ENCODE data around the gene TXNRD1.

The TXNRD1 gene

DNA sequence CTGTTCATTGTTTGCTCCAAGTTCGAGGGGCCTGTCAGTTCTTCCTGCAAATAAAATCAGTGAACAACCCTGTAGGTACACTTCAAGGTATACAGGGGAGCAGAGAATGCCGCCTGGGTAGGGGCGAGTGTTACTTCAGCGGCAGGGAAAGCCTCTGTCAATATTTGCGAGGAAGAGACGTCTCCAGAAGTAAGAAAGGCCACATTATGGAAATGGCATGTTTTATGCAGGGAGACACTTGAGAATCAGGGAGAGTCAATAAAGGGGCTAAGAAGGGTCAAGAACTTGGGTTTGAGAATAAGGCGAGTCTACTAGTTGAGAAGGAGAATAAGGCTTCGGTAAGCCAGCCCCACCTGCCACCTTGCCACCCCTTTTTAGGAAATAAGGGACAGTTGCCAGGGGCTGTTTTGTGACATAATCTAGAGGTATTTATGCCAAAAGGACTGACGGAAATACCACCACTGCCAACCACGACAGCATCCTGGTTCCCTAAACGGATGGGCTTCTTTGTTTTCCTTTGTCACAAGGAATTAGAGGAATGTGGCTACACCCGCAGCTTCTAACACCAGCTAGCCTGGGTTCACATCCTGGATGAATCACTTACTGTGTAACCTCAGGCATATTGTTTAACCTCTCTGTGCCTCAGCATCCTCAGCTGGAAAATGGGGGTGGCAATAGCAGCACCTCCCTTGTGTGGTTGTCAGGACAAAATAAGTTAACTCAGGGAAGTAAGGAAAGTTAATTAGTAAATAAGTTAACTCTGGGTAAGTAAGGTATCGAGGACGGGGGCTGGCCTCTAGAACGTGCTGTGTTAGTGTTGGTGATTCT lies 155.7 kb downstream of the TXNRD1 start:
- H3K36me3 ChIP-seq (ENCODE audit: insufficient read depth, low read length), result no peaks in the 10 kb centered on the region
- H3K9me3 ChIP-seq (ENCODE audit: low read length), result peaks cover 3% of the 10 kb centered on the region
- H2AFZ ChIP-seq (ENCODE audit: low read depth, low read length), result no peak overlapping the region
- peaks cover 3% of the 10 kb centered on the region for H3K4me1 ChIP-seq (ENCODE audit: insufficient read depth, low read length)
- H3K27me3 ChIP-seq (ENCODE audit: insufficient read depth, low read length), result no peaks in the 10 kb centered on the region
- H3K4me3 ChIP-seq (ENCODE audit: low read length), result no peak overlapping the region

DNA sequence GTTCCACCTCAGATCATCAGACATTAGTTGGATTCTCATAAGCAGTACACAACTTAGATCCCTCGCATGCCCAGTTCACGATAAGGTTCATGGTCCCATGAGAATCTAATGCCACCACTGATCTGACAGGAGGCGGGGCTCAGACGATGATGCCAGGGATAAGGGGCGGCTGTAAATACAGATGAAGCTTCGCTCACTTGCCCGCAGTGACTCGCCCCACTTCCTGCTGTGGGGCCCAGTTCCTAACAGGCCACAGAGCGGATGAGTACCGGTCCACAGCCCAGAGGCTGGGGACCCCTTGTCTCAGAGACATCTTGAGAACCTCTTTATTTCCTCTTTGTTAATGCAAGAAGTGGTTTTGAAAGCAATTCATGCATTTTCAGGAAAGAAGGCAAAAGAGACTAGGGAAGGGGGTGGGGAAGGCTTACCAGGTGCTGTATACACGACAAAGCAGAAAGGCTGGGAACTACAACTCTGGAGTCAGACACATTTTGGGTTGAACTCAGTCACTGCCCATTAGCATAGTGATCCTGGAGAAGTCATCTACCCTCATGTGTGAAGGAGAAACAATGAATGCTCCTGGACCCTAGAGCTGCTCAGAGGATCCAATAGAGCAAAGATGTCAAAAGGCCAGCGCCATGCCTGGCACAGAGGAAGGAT lies 156.6 kb downstream of the TXNRD1 start:
- H3K27me3 ChIP-seq (ENCODE audit: insufficient read depth, low read length), result no peaks in the 10 kb centered on the region
- H3K4me3 ChIP-seq (ENCODE audit: low read length), result no peak overlapping the region
- H3K36me3 ChIP-seq (ENCODE audit: insufficient read depth, low read length), result no peaks in the 10 kb centered on the region
- no peak overlapping the region for H2AFZ ChIP-seq (ENCODE audit: low read depth, low read length)
- H3K4me1 ChIP-seq (ENCODE audit: insufficient read depth, low read length), result peaks cover 3% of the 10 kb centered on the region
- H3K9me3 ChIP-seq (ENCODE audit: low read length), result peaks cover 3% of the 10 kb centered on the region

DNA sequence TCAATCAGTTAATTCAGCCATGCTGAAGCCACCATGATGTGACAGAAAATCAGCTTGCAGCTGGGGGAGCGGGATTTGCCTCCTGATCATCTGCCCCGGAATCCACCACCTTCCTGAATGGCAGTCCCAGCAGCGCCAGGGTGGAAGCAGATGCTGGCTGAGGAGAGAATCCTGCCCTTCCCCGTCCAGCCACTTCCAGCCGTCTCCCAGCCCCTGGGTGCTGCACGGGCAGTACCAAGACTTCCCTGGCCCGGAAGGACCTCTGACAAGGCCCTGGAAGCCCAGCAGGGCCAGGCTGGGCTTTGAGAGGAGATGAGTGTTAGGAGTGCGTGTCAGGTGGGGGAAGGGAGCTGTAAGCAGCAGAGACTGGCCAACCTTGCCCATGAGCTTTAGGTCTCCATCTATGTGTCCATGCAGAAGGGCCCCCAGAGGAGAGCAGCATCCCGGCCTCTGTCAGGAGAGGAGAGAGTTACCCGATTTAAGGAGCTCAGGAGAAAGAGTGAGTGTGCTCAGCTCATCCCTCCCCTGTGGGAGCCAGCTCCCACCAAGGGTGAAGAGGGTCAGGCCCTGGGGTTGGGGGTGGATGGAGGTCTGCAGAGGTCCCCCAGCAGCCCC lies 157.2 kb downstream of the TXNRD1 start:
- H3K9me3 ChIP-seq (ENCODE audit: low read length), result peaks cover 3% of the 10 kb centered on the region
- H3K36me3 ChIP-seq (ENCODE audit: insufficient read depth, low read length), result no peaks in the 10 kb centered on the region
- H2AFZ ChIP-seq (ENCODE audit: low read depth, low read length), result no peak overlapping the region
- no peaks in the 10 kb centered on the region for H3K4me1 ChIP-seq (ENCODE audit: insufficient read depth, low read length)
- no peak overlapping the region for H3K4me3 ChIP-seq (ENCODE audit: low read length)
- H3K27me3 ChIP-seq (ENCODE audit: insufficient read depth, low read length), result no peaks in the 10 kb centered on the region

DNA sequence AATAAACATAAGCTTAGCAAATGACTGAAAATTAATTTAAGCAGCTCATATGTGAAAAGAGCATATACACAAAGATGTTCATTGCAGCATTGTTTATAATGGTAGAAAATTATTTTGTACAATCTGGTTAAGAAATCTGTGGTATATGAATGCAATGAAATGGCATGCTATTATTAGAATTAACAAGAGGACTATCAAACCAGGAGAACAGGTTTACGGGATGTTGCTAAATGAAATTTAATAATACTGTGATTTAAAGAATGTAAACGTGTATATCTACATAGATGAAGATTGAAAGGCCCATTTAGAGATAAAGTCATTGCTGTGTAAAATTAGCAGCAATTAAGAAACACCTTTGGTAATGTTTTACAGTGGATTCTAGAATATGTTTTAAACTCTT lies 158.5 kb downstream of the TXNRD1 start:
- no peak overlapping the region for H2AFZ ChIP-seq (ENCODE audit: low read depth, low read length)
- H3K36me3 ChIP-seq (ENCODE audit: insufficient read depth, low read length), result no peaks in the 10 kb centered on the region
- peaks cover 3% of the 10 kb centered on the region for H3K9me3 ChIP-seq (ENCODE audit: low read length)
- H3K27me3 ChIP-seq (ENCODE audit: insufficient read depth, low read length), result no peaks in the 10 kb centered on the region
- H3K4me3 ChIP-seq (ENCODE audit: low read length), result no peak overlapping the region
- H3K4me1 ChIP-seq (ENCODE audit: insufficient read depth, low read length), result no peaks in the 10 kb centered on the region

DNA sequence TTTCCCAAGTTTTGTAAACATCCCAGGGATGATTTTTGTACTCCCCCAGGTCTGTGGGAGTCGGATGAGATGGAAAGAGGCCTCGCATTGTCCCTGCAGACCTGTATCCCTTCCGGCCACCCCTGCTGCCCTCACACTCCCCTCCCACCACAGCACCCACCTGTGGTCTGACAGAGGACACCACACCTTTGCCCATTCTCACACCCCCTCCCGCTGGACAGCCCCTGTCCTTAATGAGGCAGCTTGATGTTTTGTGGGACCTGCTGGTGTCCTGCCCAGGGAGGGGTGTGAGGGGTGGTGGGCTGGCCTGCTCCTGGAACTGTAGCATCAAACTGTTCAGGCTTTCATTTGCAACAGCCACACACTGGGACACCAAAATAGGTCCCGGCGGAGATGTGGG lies 159.2 kb downstream of the TXNRD1 start:
- Histone ChIP-seq H3K36me3 (ENCODE audit: insufficient read depth, low read length) (no peaks in the 10 kb centered on the region), H3K9me3 (ENCODE audit: low read length) (peaks cover under 1% of the 10 kb centered on the region), H3K27me3 (ENCODE audit: insufficient read depth, low read length) (no peaks in the 10 kb centered on the region), H3K4me3 (ENCODE audit: low read length) (no peak overlapping the region), H3K4me1 (ENCODE audit: insufficient read depth, low read length) (no peaks in the 10 kb centered on the region), H2AFZ (ENCODE audit: low read depth, low read length) (no peak overlapping the region)

DNA sequence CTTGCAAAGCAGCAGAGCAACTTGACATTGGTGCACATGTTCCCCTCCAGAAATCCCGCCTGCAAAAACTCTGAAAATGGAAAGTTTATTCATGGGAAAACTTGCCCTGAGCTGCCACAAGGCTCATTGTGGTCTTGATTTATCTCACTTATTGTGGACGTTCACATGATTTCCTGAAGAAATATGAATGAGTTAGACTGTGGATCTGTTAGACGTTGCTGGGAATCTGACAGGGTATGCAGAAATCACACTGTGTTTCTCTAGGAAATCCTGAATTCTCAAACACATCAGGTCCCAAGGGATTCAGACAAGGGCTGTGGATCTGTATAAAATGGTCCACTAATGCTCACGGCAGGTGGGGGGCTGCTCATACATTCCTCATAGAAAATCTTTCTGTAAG lies 160.2 kb downstream of the TXNRD1 start:
- no peak overlapping the region for H3K4me3 ChIP-seq (ENCODE audit: low read length)
- H3K4me1 ChIP-seq (ENCODE audit: insufficient read depth, low read length), result no peaks in the 10 kb centered on the region
- H2AFZ ChIP-seq (ENCODE audit: low read depth, low read length), result no peak overlapping the region
- H3K27me3 ChIP-seq (ENCODE audit: insufficient read depth, low read length), result no peaks in the 10 kb centered on the region
- H3K9me3 ChIP-seq (ENCODE audit: low read length), result no peaks in the 10 kb centered on the region
- no peaks in the 10 kb centered on the region for H3K36me3 ChIP-seq (ENCODE audit: insufficient read depth, low read length)

DNA sequence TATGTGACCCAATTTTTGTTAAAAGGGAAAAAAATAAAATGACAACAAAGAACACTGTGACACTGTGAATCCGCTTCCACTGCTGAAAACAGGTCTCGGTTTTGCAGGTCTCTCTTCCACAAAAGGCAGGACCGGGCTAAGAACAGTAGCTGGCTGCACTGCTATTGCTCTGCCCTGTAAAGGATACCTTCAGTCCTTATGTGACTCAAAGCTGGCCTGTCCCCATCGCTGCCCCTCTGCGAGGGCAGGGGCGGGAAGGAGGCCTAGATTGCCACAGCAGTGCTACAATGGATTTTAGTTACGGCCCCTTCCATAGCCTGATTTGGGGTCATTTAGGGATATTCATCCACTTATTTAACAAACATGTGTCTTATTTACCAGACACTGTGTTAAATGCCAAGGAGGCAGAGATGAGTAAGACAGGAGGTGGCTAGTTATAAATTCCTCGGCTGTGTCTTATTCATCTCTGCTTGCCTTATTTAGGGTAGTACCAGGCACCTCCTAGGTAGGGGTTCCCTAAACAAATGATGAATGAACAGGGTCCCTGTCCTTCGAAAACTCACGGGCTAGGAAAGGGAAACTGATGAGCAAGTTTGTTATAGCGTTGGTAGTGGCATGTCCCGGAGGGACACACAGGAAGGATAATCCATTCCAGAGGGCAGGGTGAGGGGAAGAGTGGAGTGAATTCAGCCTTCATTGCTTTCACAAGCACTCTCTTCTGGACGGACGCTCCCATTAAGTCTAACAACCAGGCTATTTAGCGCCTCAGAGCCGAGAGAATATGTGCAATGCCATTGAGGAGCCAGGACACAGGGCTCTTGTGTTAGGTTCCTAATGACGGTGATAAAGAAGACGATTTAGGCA lies 161.3 kb downstream of the TXNRD1 start:
- no peaks in the 10 kb centered on the region for H3K4me1 ChIP-seq (ENCODE audit: insufficient read depth, low read length)
- no peaks in the 10 kb centered on the region for H3K9me3 ChIP-seq (ENCODE audit: low read length)
- no peak overlapping the region for H3K4me3 ChIP-seq (ENCODE audit: low read length)
- no peak overlapping the region for H2AFZ ChIP-seq (ENCODE audit: low read depth, low read length)
- H3K36me3 ChIP-seq (ENCODE audit: insufficient read depth, low read length), result no peaks in the 10 kb centered on the region
- H3K27me3 ChIP-seq (ENCODE audit: insufficient read depth, low read length), result no peaks in the 10 kb centered on the region

DNA sequence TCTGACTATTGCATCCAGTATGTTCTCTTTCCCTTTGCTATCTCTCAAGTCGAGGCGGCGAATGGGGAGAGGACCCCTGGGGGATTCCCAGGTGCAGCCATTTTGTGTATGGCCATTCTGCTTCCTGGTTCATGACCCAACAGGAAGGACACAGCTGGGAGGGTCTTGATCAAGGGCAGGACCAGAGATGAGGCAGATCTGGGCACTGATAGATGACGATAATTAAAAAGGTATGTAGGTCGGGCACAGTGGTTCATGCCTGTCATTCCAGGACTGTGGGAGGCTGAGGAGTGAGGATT lies 161.9 kb downstream of the TXNRD1 start:
- no peak overlapping the region for H3K4me3 ChIP-seq (ENCODE audit: low read length)
- H3K27me3 ChIP-seq (ENCODE audit: insufficient read depth, low read length), result no peaks in the 10 kb centered on the region
- H3K36me3 ChIP-seq (ENCODE audit: insufficient read depth, low read length), result no peaks in the 10 kb centered on the region
- no peaks in the 10 kb centered on the region for H3K9me3 ChIP-seq (ENCODE audit: low read length)
- H3K4me1 ChIP-seq (ENCODE audit: insufficient read depth, low read length), result no peaks in the 10 kb centered on the region
- no peak overlapping the region for H2AFZ ChIP-seq (ENCODE audit: low read depth, low read length)

DNA sequence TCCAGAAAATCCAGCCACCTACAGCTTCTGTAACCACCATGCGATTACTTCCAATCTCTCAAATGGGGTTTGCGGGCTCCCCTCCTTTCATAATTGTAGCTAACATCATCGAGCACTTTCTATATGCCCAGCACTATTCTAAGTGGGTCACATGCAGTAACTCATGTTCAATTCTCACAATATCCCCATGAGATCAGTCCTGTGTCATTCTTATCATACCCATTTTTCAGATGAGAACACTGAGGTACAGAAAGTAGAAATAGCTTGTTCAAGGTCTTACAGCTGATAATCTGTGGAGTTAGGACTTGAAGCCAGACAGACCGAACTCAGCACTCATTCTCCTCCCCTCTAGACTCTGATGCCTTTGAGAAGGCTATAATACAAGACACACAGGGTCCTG lies 162.8 kb downstream of the TXNRD1 start:
- no peaks in the 10 kb centered on the region for H3K36me3 ChIP-seq (ENCODE audit: insufficient read depth, low read length)

DNA sequence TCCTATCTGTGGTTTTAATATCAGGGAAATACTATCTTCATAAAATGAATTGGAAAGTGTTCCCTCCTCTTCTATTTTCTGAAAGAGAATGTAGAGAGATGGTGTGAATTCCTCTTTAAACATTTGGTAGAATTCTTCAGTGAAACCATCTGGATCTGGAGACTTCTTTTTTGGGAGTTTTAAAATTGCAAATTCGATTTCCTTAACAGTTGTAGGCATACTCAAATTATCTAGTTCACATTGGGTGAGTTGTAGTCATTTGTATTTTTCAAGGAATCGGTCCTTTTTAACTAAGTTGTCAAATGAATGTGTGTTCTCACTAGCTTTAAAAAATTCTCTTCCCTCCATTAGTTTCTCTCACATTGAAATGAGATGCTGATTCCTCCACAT lies 165.8 kb downstream of the TXNRD1 start:
- H3K4me3 ChIP-seq (ENCODE audit: low read length), result no peak overlapping the region
- H3K9me3 ChIP-seq (ENCODE audit: low read length), result no peaks in the 10 kb centered on the region
- no peaks in the 10 kb centered on the region for H3K4me1 ChIP-seq (ENCODE audit: insufficient read depth, low read length)
- H3K27me3 ChIP-seq (ENCODE audit: insufficient read depth, low read length), result no peaks in the 10 kb centered on the region
- no peaks in the 10 kb centered on the region for H3K36me3 ChIP-seq (ENCODE audit: insufficient read depth, low read length)
- no peak overlapping the region for H2AFZ ChIP-seq (ENCODE audit: low read depth, low read length)

More for the DNA sequence above, 162.8 kb downstream of the TXNRD1 start:
- no peak overlapping the region for H2AFZ ChIP-seq (ENCODE audit: low read depth, low read length)
- no peaks in the 10 kb centered on the region for H3K9me3 ChIP-seq (ENCODE audit: low read length)
- H3K4me3 ChIP-seq (ENCODE audit: low read length), result no peak overlapping the region
- H3K27me3 ChIP-seq (ENCODE audit: insufficient read depth, low read length), result no peaks in the 10 kb centered on the region
- no peaks in the 10 kb centered on the region for H3K4me1 ChIP-seq (ENCODE audit: insufficient read depth, low read length)

DNA sequence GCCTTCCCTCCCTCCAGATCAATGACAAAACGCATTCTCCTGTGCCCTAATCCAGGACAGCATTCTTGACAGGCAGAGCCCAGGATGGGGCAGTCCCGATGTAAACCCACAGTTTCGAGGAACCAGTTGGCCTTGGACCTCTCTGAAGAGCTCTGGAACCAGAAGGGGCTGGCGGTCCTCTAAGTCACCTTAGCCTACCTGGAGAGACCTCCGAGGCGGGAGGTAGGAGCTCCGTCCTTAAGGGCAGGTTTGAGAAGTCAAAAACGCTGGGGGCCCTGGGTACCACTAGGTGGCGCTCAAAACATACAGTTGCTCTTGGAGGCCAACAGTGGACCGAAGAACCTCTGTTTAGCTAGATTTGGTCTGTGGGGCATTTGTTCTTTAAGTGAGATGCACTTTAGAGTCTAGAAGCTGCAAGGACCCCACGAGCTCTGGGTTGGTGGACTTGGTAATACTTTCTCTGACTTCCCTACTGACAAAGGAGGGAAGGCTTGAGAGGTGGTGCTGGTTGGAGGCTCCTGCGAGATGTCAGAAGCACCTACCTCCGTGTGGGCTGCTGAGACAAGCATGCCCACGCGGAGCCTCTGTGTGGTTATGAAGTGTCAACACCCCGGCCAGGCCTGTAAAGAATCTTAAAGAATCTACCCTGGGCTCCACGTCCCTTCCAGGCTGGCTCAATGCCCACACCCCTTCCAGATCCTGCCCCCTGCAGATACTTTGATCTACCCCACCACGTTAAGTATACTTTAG lies 166.3 kb downstream of the TXNRD1 start:
- Histone ChIP-seq H3K36me3 (ENCODE audit: insufficient read depth, low read length) (no peaks in the 10 kb centered on the region), H3K9me3 (ENCODE audit: low read length) (no peaks in the 10 kb centered on the region), H3K4me1 (ENCODE audit: insufficient read depth, low read length) (no peaks in the 10 kb centered on the region), H3K27me3 (ENCODE audit: insufficient read depth, low read length) (no peaks in the 10 kb centered on the region), H2AFZ (ENCODE audit: low read depth, low read length) (no peak overlapping the region), H3K4me3 (ENCODE audit: low read length) (no peak overlapping the region)

DNA sequence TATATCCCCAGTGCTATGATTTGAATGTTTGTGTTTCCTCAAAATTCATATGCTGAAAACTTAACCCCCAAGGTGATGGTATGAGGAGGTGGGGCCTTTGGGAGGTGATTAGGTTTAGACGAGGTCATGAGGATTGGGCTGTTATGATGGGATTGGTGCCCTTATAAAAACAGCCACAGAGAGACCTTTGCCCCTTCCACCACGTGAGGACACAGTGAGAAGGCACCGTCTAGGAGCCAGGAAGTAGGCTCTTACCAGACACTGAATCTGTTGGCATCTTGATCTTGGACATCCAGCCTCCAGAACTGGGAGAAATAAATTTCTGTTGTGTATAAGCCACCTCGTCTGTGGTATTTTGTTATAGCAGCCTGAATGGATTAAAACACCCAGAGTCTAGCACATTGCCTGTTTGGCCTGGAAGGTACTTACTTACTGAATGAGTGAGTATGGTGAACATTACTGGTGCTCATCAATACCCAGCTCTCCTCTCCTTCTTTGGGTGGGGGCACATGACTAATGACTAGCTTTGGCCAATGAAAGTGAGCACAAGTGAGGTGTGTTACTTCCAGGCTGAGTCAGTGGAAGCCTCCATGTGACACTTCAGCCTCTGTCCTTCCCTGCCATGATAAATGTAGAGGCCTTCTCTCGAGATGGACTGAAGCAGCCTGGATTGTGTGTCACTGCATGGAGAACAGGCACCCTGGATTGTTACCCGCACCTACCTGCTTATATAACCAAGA lies 168.7 kb downstream of the TXNRD1 start:
- no peak overlapping the region for H2AFZ ChIP-seq (ENCODE audit: low read depth, low read length)
- no peaks in the 10 kb centered on the region for H3K36me3 ChIP-seq (ENCODE audit: insufficient read depth, low read length)
- no peaks in the 10 kb centered on the region for H3K9me3 ChIP-seq (ENCODE audit: low read length)
- H3K27me3 ChIP-seq (ENCODE audit: insufficient read depth, low read length), result no peaks in the 10 kb centered on the region
- no peak overlapping the region for H3K4me3 ChIP-seq (ENCODE audit: low read length)
- H3K4me1 ChIP-seq (ENCODE audit: insufficient read depth, low read length), result no peaks in the 10 kb centered on the region
